ENCODE measurements around the gene PRKCE.

DNA sequence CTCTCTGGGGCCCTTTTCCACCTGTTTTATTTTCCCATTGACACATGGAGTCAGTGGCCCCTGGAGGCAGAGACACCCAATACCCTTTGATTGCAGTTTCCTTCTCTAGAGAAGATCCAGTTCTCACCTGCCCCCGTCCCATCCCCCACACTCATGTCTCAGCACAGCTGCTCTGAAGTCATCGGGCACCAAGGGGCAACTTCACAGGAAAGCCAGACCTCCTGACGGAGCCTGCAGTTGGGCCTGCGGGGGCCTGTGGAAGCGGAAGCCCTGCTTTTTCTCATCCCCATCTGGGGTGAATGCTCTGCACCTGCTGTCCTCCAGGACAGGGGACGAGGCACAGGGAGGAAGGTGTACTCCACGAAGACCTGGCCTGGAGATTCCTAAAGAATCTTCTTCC is 337.4 kb downstream of the PRKCE start:
- no peak for TF ChIP-seq EZH2phosphoT487 (IDR thresholded peaks at IDR 0.05; ENCODE audit: low read depth, severe bottlenecking, unreplicated experiment)
- TF ChIP-seq, protein P1, sequence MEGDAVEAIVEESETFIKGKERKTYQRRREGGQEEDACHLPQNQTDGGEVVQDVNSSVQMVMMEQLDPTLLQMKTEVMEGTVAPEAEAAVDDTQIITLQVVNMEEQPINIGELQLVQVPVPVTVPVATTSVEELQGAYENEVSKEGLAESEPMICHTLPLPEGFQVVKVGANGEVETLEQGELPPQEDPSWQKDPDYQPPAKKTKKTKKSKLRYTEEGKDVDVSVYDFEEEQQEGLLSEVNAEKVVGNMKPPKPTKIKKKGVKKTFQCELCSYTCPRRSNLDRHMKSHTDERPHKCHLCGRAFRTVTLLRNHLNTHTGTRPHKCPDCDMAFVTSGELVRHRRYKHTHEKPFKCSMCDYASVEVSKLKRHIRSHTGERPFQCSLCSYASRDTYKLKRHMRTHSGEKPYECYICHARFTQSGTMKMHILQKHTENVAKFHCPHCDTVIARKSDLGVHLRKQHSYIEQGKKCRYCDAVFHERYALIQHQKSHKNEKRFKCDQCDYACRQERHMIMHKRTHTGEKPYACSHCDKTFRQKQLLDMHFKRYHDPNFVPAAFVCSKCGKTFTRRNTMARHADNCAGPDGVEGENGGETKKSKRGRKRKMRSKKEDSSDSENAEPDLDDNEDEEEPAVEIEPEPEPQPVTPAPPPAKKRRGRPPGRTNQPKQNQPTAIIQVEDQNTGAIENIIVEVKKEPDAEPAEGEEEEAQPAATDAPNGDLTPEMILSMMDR (IDR thresholded peaks at IDR 0.05; ENCODE audit: poor library complexity), result no peak
